Cardiac muscle cell (in vitro differentiated cells and primary cell): ENCODE data around the gene ITGB8. TPM values are rescaled to one million over a fixed set of nuclear protein-coding genes. Genes with fewer than 3 reads are reported as not detected.

Source experiments
- DNase-seq, 2 donors: peaks; one replicate each; pipeline versions ENCODE4 v3.0.0 to v3.0.0-alpha.2; 2010 to 2017; ENCODE audit warnings: low read depth in 1 of 2, low spot score in 1 of 2
- H3K27ac ChIP-seq: fragments of 200-600 bp; sonication (generic); 2 replicates; pipeline ENCODE4 v1.5.1; 2016
- H3K27me3 ChIP-seq: fragments of 200-600 bp; sonication (generic); 2 replicates; pipeline ENCODE4 v1.6.0; 2016; ENCODE audit warnings: control low read depth
- H3K36me3 ChIP-seq: fragments of 200-600 bp; sonication (generic); 2 replicates; pipeline ENCODE4 v1.5.1; 2016; ENCODE audit warnings: control low read depth
- H3K4me1 ChIP-seq: fragments of 200-600 bp; sonication (generic); 2 replicates; pipeline ENCODE4 v1.8.1; 2017; ENCODE audit warnings: low read depth, mild to moderate bottlenecking, mixed run types
- H3K4me3 ChIP-seq: fragments of 200-600 bp; sonication (generic); 2 replicates; pipeline ENCODE4 v1.5.1; 2016; ENCODE audit warnings: mild to moderate bottlenecking
- H3K9me3 ChIP-seq: fragments of 200-600 bp; sonication (generic); 2 replicates; pipeline ENCODE4 v1.5.1; 2017; ENCODE audit warnings: low read depth, mild to moderate bottlenecking, control low read depth
- CTCF ChIP-seq: IDR thresholded peaks from 2 replicates; pipeline ENCODE4 v1.5.1; 2012; ENCODE audit warnings: low read depth, mild to moderate bottlenecking, low read length
- polyA plus RNA-seq: library from polyadenylated mRNA; unstranded; fragments of >200 nt; fragmentation: Nextera tagmentation; extraction: Ambion mirVana; gene quantifications from 2 replicates; pipeline ENCODE4 v1.2.1, GENCODE V29; 2016
- total RNA-seq: library from RNA; depleted of rRNA; stranded (reverse); fragments of >200 nt; gene quantifications from 2 replicates; pipeline ENCODE4 v1.2.3, GENCODE V29; 2016

Gene ITGB8
- total and polyA plus RNA-seq, 2 experiments from 2014 or later: 0.34 to 2.0 TPM

- H3K4me1 ChIP-seq: peaks cover 19% of the 10 kb centered on the region
- DNase-seq: no peak
These were observed 79.3 kb downstream of the ITGB8 start for GRCh38 chr7:20409961-20410360.

GRCh38 chr7:20411372-20411771 is 80.7 kb downstream of the ITGB8 start:
- DNase-seq: no peak
- Histone ChIP-seq H3K27me3 (no peaks in the 10 kb centered on the region), H3K4me1 (peaks cover 19% of the 10 kb centered on the region), H3K36me3 (no peaks in the 10 kb centered on the region), H3K27ac (no peak overlapping the region), H3K9me3 (no peaks in the 10 kb centered on the region), H3K4me3 (no peak overlapping the region)
- no peak for TF ChIP-seq CTCF

More at GRCh38 chr7:20409961-20410360, 79.3 kb downstream of the ITGB8 start:
- Histone ChIP-seq H3K9me3 (no peaks in the 10 kb centered on the region), H3K27ac (no peak overlapping the region), H3K36me3 (no peaks in the 10 kb centered on the region), H3K27me3 (no peaks in the 10 kb centered on the region), H3K4me3 (no peak overlapping the region)
- no peak for TF ChIP-seq CTCF

GRCh38 chr7:20412032-20412431 is 81.3 kb downstream of the ITGB8 start:
- TF ChIP-seq CTCF: no peak
- Histone ChIP-seq H3K27me3 (no peaks in the 10 kb centered on the region), H3K9me3 (no peaks in the 10 kb centered on the region), H3K4me1 (peaks cover 17% of the 10 kb centered on the region), H3K4me3 (no peak overlapping the region), H3K36me3 (no peaks in the 10 kb centered on the region), H3K27ac (no peak overlapping the region)
- DNase-seq: no peak

- TF ChIP-seq CTCF: no peak
- Histone ChIP-seq H3K27ac (no peak overlapping the region), H3K36me3 (no peaks in the 10 kb centered on the region), H3K27me3 (no peaks in the 10 kb centered on the region), H3K4me1 (no peaks in the 10 kb centered on the region), H3K9me3 (no peaks in the 10 kb centered on the region), H3K4me3 (no peak overlapping the region)
- no peak for DNase-seq
These were observed 86.6 kb downstream of the ITGB8 start for GRCh38 chr7:20417260-20417659.

- no peak for DNase-seq
- Histone ChIP-seq H3K4me1 (no peaks in the 10 kb centered on the region), H3K27me3 (no peaks in the 10 kb centered on the region), H3K36me3 (no peaks in the 10 kb centered on the region), H3K4me3 (no peak overlapping the region), H3K27ac (no peak overlapping the region), H3K9me3 (no peaks in the 10 kb centered on the region)
- no peak for TF ChIP-seq CTCF
These were observed 87.1 kb downstream of the ITGB8 start for GRCh38 chr7:20417675-20418382.

- no peak overlapping the region for H3K4me3 ChIP-seq
- no peaks in the 10 kb centered on the region for H3K4me1 ChIP-seq
- no peak for TF ChIP-seq CTCF
- H3K27ac ChIP-seq: no peak overlapping the region
- DNase-seq: no peak
- no peaks in the 10 kb centered on the region for H3K9me3 ChIP-seq
- H3K36me3 ChIP-seq: no peaks in the 10 kb centered on the region
- no peaks in the 10 kb centered on the region for H3K27me3 ChIP-seq
These were observed 93.8 kb downstream of the ITGB8 start for GRCh38 chr7:20424500-20424899.
